ENCODE measurements around the gene ASB8. TPM values are rescaled to one million over a fixed set of nuclear protein-coding genes. Genes with fewer than 3 reads are reported as not detected.
"Not testable (repeated sequence)": the region's sequence is repeated elsewhere in the genome, so short reads cannot be mapped to it uniquely, and the experiment has no call there.

Gene ASB8
- total and polyA plus RNA-seq, 2 donors (not counting 1 experiment from before 2014, with no cell fraction given), result 23.8 to 35.0 TPM

DNA sequence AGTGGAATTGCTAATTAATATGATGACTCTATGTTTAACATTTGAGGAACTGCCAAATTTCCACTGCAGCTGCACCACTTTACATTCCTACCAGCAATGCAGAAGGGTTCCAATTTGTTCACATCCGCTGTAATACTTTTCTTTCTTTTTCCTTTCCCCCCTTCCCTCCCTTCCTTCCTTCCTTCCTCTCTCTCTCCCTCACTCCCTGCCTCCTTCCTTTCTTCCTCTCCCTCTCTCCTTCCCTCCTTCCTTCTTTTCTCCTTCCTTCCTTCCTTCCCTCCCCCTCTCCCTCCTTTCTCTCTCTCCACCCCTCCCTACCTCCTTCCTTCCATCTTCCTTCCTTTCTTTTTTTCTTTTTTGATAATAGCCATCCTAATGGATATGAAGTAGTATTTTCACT is 41.4 kb downstream of the ASB8 start:
- TF ChIP-seq EZH2 (IDR thresholded peaks at IDR 0.05; ENCODE audit: low read length, missing control alignments), result no peak
- TF ChIP-seq, protein P1, sequence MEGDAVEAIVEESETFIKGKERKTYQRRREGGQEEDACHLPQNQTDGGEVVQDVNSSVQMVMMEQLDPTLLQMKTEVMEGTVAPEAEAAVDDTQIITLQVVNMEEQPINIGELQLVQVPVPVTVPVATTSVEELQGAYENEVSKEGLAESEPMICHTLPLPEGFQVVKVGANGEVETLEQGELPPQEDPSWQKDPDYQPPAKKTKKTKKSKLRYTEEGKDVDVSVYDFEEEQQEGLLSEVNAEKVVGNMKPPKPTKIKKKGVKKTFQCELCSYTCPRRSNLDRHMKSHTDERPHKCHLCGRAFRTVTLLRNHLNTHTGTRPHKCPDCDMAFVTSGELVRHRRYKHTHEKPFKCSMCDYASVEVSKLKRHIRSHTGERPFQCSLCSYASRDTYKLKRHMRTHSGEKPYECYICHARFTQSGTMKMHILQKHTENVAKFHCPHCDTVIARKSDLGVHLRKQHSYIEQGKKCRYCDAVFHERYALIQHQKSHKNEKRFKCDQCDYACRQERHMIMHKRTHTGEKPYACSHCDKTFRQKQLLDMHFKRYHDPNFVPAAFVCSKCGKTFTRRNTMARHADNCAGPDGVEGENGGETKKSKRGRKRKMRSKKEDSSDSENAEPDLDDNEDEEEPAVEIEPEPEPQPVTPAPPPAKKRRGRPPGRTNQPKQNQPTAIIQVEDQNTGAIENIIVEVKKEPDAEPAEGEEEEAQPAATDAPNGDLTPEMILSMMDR (conservative IDR thresholded peaks at IDR 0.05 in 1 of 2, IDR thresholded peaks at IDR 0.05 in 1 of 2; ENCODE audit: low read depth in 1 of 2, low read length in 2 of 2), result no peak
- Histone ChIP-seq H3K36me3 (ENCODE audit: control insufficient read depth, insufficient read depth, low read length) (no peaks in the 10 kb centered on the region), H3K4me1 (ENCODE audit: control insufficient read depth, extremely low read depth, insufficient read depth, low read length) (peaks cover 2% of the 10 kb centered on the region), H4K20me1 (ENCODE audit: control insufficient read depth, extremely low read depth, insufficient read depth, low read length) (no peaks in the 10 kb centered on the region), H3K27me3 (ENCODE audit: control insufficient read depth, insufficient read depth, low read length) (peaks cover 3% of the 10 kb centered on the region), H3K4me3 (replicated peaks in 1 of 4; ENCODE audit: control extremely low read depth in 1 of 4, insufficient read depth in 1 of 4, low read depth in 3 of 4, low read length in 4 of 4) (no peak overlapping the region), H3K9ac (ENCODE audit: insufficient read depth, low read length) (no peak overlapping the region), H3K4me2 (ENCODE audit: extremely low read depth, insufficient read depth, low read length) (no peak overlapping the region), H3K27ac (ENCODE audit: insufficient read depth, low read length) (no peak overlapping the region), H3K79me2 (ENCODE audit: control insufficient read depth, insufficient read depth, low read length) (peaks cover 11% of the 10 kb centered on the region), H2AFZ (ENCODE audit: low read length) (no peak overlapping the region), H3K9me3 (ENCODE audit: control insufficient read depth, insufficient read depth, low read depth, low read length) (no peaks in the 10 kb centered on the region)
- DNase-seq (ENCODE audit: low read depth in 2 of 2), result no peak

DNA sequence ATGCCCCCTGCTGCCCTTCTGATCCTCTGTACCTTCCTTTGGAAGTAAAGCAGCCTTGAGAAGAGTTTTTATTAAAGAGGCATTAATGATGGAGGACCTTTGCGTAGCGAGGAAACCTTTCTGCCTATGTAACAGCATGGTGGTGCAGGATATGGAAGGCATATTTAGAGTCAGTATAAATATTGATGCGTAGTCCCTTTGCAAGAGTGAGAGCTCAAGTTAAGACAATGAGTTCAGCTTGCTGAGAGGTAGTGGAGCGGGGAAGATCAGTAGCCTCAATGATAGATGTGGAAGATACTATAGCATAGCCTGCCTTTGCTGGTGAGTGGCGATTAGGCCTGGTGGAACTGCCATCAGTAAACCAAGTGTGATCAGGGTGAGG is 46.0 kb downstream of the ASB8 start:
- not testable (repeated sequence) for H3K79me2 ChIP-seq (ENCODE audit: control insufficient read depth, insufficient read depth, low read length); H3K4me1 ChIP-seq (ENCODE audit: control insufficient read depth, extremely low read depth, insufficient read depth, low read length); DNase-seq (ENCODE audit: low read depth in 2 of 2); H3K4me3 ChIP-seq (replicated peaks in 1 of 4; ENCODE audit: control extremely low read depth in 1 of 4, insufficient read depth in 1 of 4, low read depth in 3 of 4, low read length in 4 of 4); H3K4me2 ChIP-seq (ENCODE audit: extremely low read depth, insufficient read depth, low read length); H4K20me1 ChIP-seq (ENCODE audit: control insufficient read depth, extremely low read depth, insufficient read depth, low read length); H3K27me3 ChIP-seq (ENCODE audit: control insufficient read depth, insufficient read depth, low read length); H3K9me3 ChIP-seq (ENCODE audit: control insufficient read depth, insufficient read depth, low read depth, low read length); H2AFZ ChIP-seq (ENCODE audit: low read length); H3K27ac ChIP-seq (ENCODE audit: insufficient read depth, low read length); H3K36me3 ChIP-seq (ENCODE audit: control insufficient read depth, insufficient read depth, low read length); H3K9ac ChIP-seq (ENCODE audit: insufficient read depth, low read length)

GRCh38 chr12:48110691-48111311 is 46.5 kb downstream of the ASB8 start:
- no peaks in the 10 kb centered on the region for H4K20me1 ChIP-seq (ENCODE audit: control insufficient read depth, extremely low read depth, insufficient read depth, low read length)
- no peaks in the 10 kb centered on the region for H3K9me3 ChIP-seq (ENCODE audit: control insufficient read depth, insufficient read depth, low read depth, low read length)
- H3K9ac ChIP-seq (ENCODE audit: insufficient read depth, low read length), result no peak overlapping the region
- no peak overlapping the region for H3K4me2 ChIP-seq (ENCODE audit: extremely low read depth, insufficient read depth, low read length)
- H2AFZ ChIP-seq (ENCODE audit: low read length), result no peak overlapping the region
- H3K36me3 ChIP-seq (ENCODE audit: control insufficient read depth, insufficient read depth, low read length), result no peaks in the 10 kb centered on the region
- no peak for TF ChIP-seq EZH2 (IDR thresholded peaks at IDR 0.05; ENCODE audit: low read length, missing control alignments)
- TF ChIP-seq, protein P1 (conservative IDR thresholded peaks at IDR 0.05 in 1 of 2, IDR thresholded peaks at IDR 0.05 in 1 of 2; ENCODE audit: low read depth in 1 of 2, low read length in 2 of 2), result no peak
- H3K27me3 ChIP-seq (ENCODE audit: control insufficient read depth, insufficient read depth, low read length), result peaks cover 3% of the 10 kb centered on the region
- no peak for DNase-seq (ENCODE audit: low read depth in 2 of 2)
- H3K27ac ChIP-seq (ENCODE audit: insufficient read depth, low read length), result no peak overlapping the region
- H3K4me3 ChIP-seq (replicated peaks in 1 of 4; ENCODE audit: control extremely low read depth in 1 of 4, insufficient read depth in 1 of 4, low read depth in 3 of 4, low read length in 4 of 4), result no peak overlapping the region
- H3K4me1 ChIP-seq (ENCODE audit: control insufficient read depth, extremely low read depth, insufficient read depth, low read length), result no peaks in the 10 kb centered on the region
- H3K79me2 ChIP-seq (ENCODE audit: control insufficient read depth, insufficient read depth, low read length), result no peaks in the 10 kb centered on the region

All from fibroblast of lung (primary cell).